Chondrocyte (in vitro differentiated cells): ENCODE results near the gene SLIT1. TPM values are rescaled to one million over a fixed set of nuclear protein-coding genes. Genes with fewer than 3 reads are reported as not detected.

Source experiments
- DNase-seq: peaks from one replicate; pipeline ENCODE4 v3.0.0; 2021; ENCODE audit warnings: mixed read lengths, low spot score
- H3K27ac Mint-ChIP-seq: one replicate; pipeline ENCODE4 v1.8.0; 2021; ENCODE audit warnings: mild to moderate bottlenecking, moderate library complexity, mixed read lengths; ENCODE audit not compliant: unreplicated experiment
- H3K27me3 Mint-ChIP-seq: 2 replicates; pipeline ENCODE4 v1.8.0; 2021; ENCODE audit warnings: low read depth, mixed read lengths
- H3K36me3 Mint-ChIP-seq: 2 replicates; pipeline ENCODE4 v1.8.0; 2021; ENCODE audit warnings: low read depth, mixed read lengths
- H3K4me1 Mint-ChIP-seq: 2 replicates; pipeline ENCODE4 v1.8.0; 2021; ENCODE audit warnings: low read depth, mild to moderate bottlenecking, mixed read lengths
- H3K4me3 Mint-ChIP-seq: one replicate; pipeline ENCODE4 v1.8.0; 2021; ENCODE audit warnings: mild to moderate bottlenecking, moderate library complexity, mixed read lengths; ENCODE audit not compliant: unreplicated experiment
- H3K9me3 Mint-ChIP-seq: 2 replicates; pipeline ENCODE4 v1.8.0; 2021; ENCODE audit warnings: low read depth, mixed read lengths
- CTCF ChIP-seq: fragments of 200-600 bp; sonication (generic); IDR thresholded peaks from 2 replicates; pipeline ENCODE4 v1.5.0; 2021; ENCODE audit warnings: antibody characterized with exemption, mild to moderate bottlenecking, moderate library complexity
- total RNA-seq: library from RNA; stranded (reverse); gene quantifications from 3 replicates; pipeline ENCODE4 v1.2.1, GENCODE V29; 2021

Gene SLIT1
- total RNA-seq, 1 donor from 2014 or later: not detected

GRCh38 chr10:97040706-97041105, 145.1 kb downstream of the SLIT1 start:
- H3K36me3 Mint-ChIP-seq: no peaks in the 10 kb centered on the region
- H3K4me1 Mint-ChIP-seq: peaks cover 12% of the 10 kb centered on the region
- no peak overlapping the region for H3K4me3 Mint-ChIP-seq
- no peak for TF ChIP-seq CTCF
- H3K27me3 Mint-ChIP-seq: peaks cover 9% of the 10 kb centered on the region
- H3K27ac Mint-ChIP-seq: no peak overlapping the region
- no peaks in the 10 kb centered on the region for H3K9me3 Mint-ChIP-seq
- no peak for DNase-seq

- H3K36me3 Mint-ChIP-seq: no peaks in the 10 kb centered on the region
Observed at GRCh38 chr10:97040248-97040584, 145.5 kb downstream of the SLIT1 start.

GRCh38 chr10:97039538-97040247, 146.1 kb downstream of the SLIT1 start:
- H3K9me3 Mint-ChIP-seq: no peaks in the 10 kb centered on the region
- H3K27ac Mint-ChIP-seq: no peak overlapping the region
- no peak for DNase-seq
- no peak overlapping the region for H3K4me3 Mint-ChIP-seq
- TF ChIP-seq CTCF: no peak
- no peaks in the 10 kb centered on the region for H3K36me3 Mint-ChIP-seq
- H3K4me1 Mint-ChIP-seq: peaks cover 12% of the 10 kb centered on the region
- H3K27me3 Mint-ChIP-seq: peaks cover 16% of the 10 kb centered on the region

More at GRCh38 chr10:97040248-97040584, 145.5 kb downstream of the SLIT1 start:
- Mint-ChIP-seq H3K4me3 (no peak overlapping the region), H3K27me3 (peaks cover 14% of the 10 kb centered on the region), H3K4me1 (peaks cover 12% of the 10 kb centered on the region), H3K27ac (no peak overlapping the region), H3K9me3 (no peaks in the 10 kb centered on the region)
- TF ChIP-seq CTCF: no peak
- no peak for DNase-seq

- no peak for TF ChIP-seq CTCF
Observed at GRCh38 chr10:97038688-97039087, 147.1 kb downstream of the SLIT1 start.

DNA sequence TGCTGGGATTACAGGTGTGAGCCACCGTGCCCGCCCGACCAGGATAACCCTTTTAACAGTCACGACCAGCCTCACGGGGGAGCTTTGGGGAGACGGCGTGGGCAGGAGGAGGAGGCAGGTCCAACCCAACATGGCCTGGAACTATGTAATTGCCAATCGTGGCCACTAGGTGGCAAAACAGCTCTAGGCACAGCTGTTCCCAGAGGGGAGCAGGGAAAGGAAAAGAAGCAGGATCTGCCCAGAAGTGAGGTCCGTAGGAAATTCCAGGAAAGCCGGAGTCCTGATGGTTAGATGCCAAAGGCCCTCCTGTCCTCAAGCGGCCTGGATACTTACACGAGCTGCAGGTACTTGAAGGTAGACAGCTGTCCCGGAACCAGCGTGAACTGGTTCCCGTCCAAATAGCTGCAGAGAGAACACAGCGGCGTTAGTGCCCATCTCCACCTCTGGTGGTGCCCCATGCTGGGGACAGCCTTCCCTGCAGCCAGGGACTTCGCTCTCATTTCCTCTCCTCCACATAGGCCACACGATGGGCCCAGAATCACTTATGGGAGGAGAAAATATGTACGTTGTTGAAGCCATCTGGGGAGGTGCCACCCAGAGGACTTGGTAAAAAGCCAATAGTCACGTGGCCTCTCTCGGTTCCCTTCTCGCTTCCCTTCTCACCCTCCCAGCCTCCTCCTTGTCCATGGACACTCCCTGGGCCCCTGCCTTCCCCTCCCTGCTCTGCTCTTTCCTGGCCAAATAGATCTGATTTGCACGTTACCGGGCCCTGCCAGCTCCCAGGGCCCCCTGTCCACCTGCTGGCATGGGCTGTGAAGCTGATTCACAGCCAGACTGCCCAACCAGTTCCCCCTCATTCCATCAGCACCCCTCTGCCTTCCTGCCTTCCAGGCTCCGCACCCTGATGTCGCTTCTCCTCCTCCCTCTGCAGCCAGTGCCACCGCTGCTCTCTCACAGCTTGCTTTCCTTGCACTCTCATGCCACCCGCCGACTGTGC, 148.1 kb downstream of the SLIT1 start:
- Mint-ChIP-seq H3K27me3 (peaks cover 14% of the 10 kb centered on the region), H3K9me3 (no peaks in the 10 kb centered on the region), H3K4me1 (peaks cover 12% of the 10 kb centered on the region), H3K4me3 (peak overlapping the region; percentile 47), H3K27ac (no peak overlapping the region), H3K36me3 (no peaks in the 10 kb centered on the region)
- DNase-seq: no peak
- peak; percentile 90 for TF ChIP-seq CTCF

More at GRCh38 chr10:97038688-97039087, 147.1 kb downstream of the SLIT1 start:
- H3K4me3 Mint-ChIP-seq: no peak overlapping the region
- H3K4me1 Mint-ChIP-seq: peaks cover 12% of the 10 kb centered on the region
- no peak overlapping the region for H3K27ac Mint-ChIP-seq
- DNase-seq: no peak
- no peaks in the 10 kb centered on the region for H3K9me3 Mint-ChIP-seq
- H3K36me3 Mint-ChIP-seq: no peaks in the 10 kb centered on the region
- H3K27me3 Mint-ChIP-seq: peaks cover 14% of the 10 kb centered on the region
